Measurements from ENCODE around the gene CST4.

DNA sequence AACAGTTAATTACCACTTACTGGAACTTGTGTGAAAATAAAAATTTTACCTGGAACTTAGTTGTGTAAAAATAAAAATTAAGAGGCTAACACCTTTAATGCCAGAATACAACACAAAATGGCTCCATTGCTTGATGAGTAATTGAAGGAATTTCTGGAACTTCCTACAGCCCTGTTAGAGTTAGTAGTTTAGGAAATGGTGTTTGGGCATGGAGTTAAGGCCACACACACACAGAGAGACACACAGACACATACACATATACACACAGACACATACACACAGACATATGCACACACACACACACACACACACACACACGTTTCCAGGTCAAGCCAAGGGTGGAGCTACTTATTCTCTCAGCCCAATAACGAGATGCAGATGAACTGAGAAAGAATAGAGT lies 30.5 kb downstream of the CST4 start:
- TF ChIP-seq, protein P1, sequence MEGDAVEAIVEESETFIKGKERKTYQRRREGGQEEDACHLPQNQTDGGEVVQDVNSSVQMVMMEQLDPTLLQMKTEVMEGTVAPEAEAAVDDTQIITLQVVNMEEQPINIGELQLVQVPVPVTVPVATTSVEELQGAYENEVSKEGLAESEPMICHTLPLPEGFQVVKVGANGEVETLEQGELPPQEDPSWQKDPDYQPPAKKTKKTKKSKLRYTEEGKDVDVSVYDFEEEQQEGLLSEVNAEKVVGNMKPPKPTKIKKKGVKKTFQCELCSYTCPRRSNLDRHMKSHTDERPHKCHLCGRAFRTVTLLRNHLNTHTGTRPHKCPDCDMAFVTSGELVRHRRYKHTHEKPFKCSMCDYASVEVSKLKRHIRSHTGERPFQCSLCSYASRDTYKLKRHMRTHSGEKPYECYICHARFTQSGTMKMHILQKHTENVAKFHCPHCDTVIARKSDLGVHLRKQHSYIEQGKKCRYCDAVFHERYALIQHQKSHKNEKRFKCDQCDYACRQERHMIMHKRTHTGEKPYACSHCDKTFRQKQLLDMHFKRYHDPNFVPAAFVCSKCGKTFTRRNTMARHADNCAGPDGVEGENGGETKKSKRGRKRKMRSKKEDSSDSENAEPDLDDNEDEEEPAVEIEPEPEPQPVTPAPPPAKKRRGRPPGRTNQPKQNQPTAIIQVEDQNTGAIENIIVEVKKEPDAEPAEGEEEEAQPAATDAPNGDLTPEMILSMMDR (IDR thresholded peaks at IDR 0.05): no peak
- no peak for TF ChIP-seq POLR2A (IDR thresholded peaks at IDR 0.05)

Measured in sigmoid colon (tissue), 3 donors.